GM21367 (cell line): ENCODE data around the gene GLT6D1.
"Not testable (repeated sequence)": the region's sequence is repeated elsewhere in the genome, so short reads cannot be mapped to it uniquely, and the experiment has no call there.

Experiments
- ATAC-seq: cut with Tn5 transposase; IDR thresholded peaks from one replicate; pipeline ENCODE4 v1.9.1; 2021; ENCODE audit not compliant: unreplicated experiment

Gene GLT6D1

GRCh38 chr9:135665795-135666189 lies 26.5 kb upstream of the GLT6D1 start:
- ATAC-seq: no peak

GRCh38 chr9:135664801-135665794 lies 25.8 kb upstream of the GLT6D1 start:
- ATAC-seq: no peak

DNA sequence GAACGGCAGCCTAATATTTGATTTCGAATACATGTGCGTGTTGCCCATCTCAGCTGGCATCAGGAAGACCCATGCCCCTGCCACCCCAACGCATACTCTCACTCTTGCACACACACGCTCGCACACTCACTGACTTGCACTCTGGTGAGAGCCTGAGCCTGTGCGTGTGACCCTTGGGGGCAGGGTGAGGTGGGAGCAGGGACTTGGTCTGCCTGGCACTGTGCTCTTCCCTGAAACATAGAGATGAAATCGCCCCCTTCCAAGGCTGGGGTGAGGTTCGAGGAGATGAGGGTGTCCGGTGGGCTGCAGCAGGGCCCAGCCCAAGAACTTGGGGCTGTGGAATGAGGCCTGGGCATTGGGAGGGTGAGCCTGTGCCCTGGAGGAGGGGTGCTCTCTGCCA lies 24.9 kb upstream of the GLT6D1 start:
- ATAC-seq: no peak

DNA sequence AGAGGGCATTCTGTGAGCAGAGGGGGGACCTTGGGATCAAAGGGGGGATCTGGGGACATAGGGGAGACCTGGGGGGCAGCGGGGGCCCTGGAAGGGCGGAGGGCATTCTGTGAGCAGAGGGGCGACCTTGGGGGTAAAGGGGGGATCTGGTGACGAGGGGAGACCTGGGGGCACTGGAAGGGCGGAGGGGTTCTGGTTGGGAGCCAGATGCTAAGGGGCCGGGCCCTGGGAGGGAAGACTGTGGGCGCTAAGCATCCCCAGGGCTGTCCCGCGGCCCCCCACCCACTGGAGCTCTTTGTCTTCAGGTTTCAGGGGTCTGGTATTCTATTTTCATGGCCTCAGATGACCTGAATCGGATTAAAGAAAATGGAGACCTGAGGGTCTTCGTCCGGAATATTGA lies 24.5 kb upstream of the GLT6D1 start:
- ATAC-seq: no peak

DNA sequence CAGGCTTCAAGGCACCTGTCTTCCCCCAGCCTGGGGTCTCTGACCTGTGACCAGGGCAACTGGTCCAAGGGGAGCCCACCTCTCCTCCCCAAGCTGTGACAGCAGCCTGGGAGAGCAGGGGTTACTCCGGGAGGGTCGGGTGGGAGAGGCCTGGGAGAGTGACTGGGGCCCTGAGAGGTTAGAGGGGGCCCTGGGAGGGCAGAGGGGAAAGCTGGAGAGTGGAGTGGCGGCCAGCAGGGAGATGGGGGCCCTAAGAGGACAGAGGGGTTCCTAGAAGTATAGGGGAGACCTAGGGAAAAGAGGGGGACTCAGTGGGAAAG lies 24.1 kb upstream of the GLT6D1 start:
- ATAC-seq: no peak

- no peak for ATAC-seq
These were observed 23.6 kb upstream of the GLT6D1 start, which contains the start of gene LCN9 for GRCh38 chr9:135662758-135663450. LCN9 (plus strand) TSS chr9:135663309; CDS start chr9:135663322, 13 bp downstream.

GRCh38 chr9:135661816-135662560 lies 22.6 kb upstream of the GLT6D1 start:
- ATAC-seq: no peak

GRCh38 chr9:135660407-135660806 lies 21.1 kb upstream of the GLT6D1 start:
- no peak for ATAC-seq

DNA sequence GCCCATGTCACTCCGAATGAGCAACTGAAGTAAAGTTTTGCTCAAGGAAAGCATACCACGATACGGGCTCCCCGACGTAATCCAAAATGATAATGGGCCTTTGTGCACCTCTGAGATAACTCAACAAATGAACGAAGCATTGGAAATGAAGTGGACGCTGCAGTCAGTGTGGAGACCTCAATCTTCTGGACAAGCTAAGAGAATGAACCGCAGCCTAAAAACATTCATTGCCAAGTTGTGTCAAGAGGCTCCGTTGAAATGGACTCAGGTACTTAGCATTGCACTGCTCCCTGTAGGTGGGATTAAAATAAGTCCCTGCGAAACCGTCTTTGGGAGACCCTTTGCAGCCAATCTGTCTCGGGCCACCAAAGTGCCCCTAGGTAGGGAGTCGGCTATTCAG lies 19.9 kb upstream of the GLT6D1 start:
- ATAC-seq: no peak

- no peak for ATAC-seq
These were observed 18.1 kb upstream of the GLT6D1 start for GRCh38 chr9:135657416-135657815.

DNA sequence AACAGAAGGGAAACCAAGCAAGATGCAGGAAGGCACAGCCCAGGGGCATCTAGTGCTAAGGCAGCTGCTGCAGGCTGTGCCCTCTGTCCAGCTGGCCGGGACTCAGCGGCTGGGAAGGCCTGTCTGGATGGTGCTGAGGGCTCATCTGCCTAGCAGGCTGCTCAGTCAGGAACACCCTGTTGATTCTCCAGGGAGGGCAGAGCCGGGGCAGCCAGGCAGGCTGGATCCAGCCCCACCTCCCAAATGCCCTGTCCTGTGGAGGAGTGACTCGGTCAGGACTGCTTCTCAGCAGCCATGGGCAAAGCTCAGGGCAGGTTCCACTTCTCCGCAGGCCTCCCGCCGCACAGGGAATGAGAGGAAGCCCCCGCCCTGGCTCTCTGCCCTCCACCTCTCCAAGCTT lies 16.0 kb upstream of the GLT6D1 start:
- no peak for ATAC-seq

- ATAC-seq: no peak
These were observed 11.1 kb upstream of the GLT6D1 start for GRCh38 chr9:135650408-135650807.

DNA sequence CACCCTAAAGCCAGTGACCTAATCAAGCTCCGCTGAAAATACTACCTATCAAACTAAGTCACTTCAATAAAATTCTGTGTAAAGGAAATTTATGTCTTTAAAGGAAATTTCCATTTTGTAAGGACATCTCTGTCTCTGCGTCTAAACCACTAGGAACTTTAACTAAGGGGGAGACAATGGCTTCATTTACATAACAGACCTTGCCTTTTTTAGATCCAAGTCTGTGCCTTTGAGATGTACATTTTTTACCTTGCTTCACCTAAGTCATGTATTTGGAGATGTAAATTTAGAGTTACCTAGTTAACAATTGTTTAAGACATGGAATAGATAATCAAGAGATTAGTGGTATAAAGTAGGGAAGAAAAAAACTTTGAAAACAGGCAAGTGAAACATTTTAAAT lies 10.2 kb upstream of the GLT6D1 start:
- no peak for ATAC-seq

- ATAC-seq: no peak
These were observed 9.4 kb upstream of the GLT6D1 start for GRCh38 chr9:135648494-135649410.

- ATAC-seq: no peak
These were observed 8.5 kb upstream of the GLT6D1 start for GRCh38 chr9:135647884-135648283.

GRCh38 chr9:135644631-135645218 lies 5.4 kb upstream of the GLT6D1 start:
- ATAC-seq: no peak

GRCh38 chr9:135641745-135642144 lies 2.4 kb upstream of the GLT6D1 start:
- ATAC-seq: no peak

GRCh38 chr9:135641047-135641446 lies 1.7 kb upstream of the GLT6D1 start:
- ATAC-seq: no peak

- not testable (repeated sequence) for ATAC-seq
These were observed 2.3 kb downstream of the GLT6D1 start for GRCh38 chr9:135636930-135637530.

DNA sequence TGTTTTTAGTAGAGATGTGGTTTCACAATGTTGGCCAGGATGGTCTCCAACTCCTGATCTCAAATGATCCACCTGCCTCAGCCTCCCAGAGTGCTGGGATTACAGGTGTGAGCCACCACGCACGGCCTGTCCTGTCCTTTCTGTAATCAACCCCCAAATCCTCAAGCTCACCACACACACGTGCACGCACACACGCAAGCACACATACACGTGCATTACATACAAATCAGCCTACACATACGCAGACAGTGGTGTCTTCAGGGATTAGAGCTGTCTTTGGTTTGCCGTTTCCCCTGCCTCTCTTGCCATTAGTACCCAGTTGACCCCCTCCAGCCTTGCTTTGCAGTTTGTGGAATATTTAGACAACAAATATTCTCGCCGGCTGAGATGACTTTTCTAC lies 6.5 kb downstream of the GLT6D1 start:
- ATAC-seq: no peak
